ENCODE results near the gene RAB30.
A peak's percentile ranks its signal among the peaks of the same experiment; 100 is the strongest.

Gene RAB30

DNA sequence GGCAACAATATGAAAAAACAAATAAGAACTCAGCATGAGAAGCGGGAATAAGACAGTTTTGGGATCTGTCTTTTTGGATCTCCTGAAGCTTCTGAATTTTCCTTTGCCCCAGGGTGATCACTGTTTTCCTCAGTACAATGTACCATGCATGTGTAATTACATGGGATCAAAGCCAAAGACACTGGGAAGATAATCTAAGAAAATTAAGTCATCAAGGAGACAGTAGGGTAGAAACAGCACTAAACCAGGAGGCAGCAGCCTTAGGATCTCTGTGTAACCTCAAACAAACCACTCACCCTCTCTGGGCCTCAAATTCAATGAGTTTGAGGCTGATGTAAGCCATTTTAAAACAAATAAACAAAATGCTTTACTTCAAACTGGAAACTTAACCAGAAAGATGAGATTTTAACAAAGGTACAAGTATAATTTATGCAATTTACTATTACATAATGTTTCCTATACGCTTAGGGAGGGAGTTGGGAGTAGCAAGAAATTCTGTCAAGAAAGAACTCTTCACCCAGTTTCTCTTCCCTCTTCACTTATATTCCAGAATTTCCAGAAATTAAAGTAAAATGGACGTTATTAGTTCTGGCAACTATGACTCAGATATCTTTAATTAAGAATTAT lies 77.0 kb downstream of the RAB30 start:
- TF ChIP-seq EZH2phosphoT487 (IDR thresholded peaks at IDR 0.05; ENCODE audit: low read depth), result no peak
- TF ChIP-seq, protein P1, sequence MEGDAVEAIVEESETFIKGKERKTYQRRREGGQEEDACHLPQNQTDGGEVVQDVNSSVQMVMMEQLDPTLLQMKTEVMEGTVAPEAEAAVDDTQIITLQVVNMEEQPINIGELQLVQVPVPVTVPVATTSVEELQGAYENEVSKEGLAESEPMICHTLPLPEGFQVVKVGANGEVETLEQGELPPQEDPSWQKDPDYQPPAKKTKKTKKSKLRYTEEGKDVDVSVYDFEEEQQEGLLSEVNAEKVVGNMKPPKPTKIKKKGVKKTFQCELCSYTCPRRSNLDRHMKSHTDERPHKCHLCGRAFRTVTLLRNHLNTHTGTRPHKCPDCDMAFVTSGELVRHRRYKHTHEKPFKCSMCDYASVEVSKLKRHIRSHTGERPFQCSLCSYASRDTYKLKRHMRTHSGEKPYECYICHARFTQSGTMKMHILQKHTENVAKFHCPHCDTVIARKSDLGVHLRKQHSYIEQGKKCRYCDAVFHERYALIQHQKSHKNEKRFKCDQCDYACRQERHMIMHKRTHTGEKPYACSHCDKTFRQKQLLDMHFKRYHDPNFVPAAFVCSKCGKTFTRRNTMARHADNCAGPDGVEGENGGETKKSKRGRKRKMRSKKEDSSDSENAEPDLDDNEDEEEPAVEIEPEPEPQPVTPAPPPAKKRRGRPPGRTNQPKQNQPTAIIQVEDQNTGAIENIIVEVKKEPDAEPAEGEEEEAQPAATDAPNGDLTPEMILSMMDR (IDR thresholded peaks at IDR 0.05; ENCODE audit: low read depth, low read length), result no peak
- H3K4me2 ChIP-seq (ENCODE audit: low read length), result peak overlapping the region; percentile 87
- H3K27me3 ChIP-seq (ENCODE audit: low read depth, low read length), result no peaks in the 10 kb centered on the region
- peak overlapping the region; percentile 68 for H3K4me3 ChIP-seq (ENCODE audit: low read length)
- H3K9me3 ChIP-seq (ENCODE audit: insufficient read depth, low read length), result no peaks in the 10 kb centered on the region
- H3K4me1 ChIP-seq (ENCODE audit: low read length), result peaks cover 96% of the 10 kb centered on the region
- H3K9ac ChIP-seq (ENCODE audit: low read length), result peak overlapping the region; percentile 84
- peaks cover 59% of the 10 kb centered on the region for H3K36me3 ChIP-seq (replicated peaks; ENCODE audit: low read depth, low read length)
- peaks cover 97% of the 10 kb centered on the region for H3K79me2 ChIP-seq (ENCODE audit: low read length)
- no peak overlapping the region for H2AFZ ChIP-seq (ENCODE audit: low read depth, low read length)
- peak overlapping the region; percentile 95 for H3K27ac ChIP-seq (ENCODE audit: low read length)
- H4K20me1 ChIP-seq (ENCODE audit: insufficient read depth, low read length), result peaks cover 22% of the 10 kb centered on the region; the same call in 1 of the 2 replicates

GRCh38 chr11:82992223-82992622 lies 79.5 kb downstream of the RAB30 start:
- Histone ChIP-seq H3K9me3 (ENCODE audit: insufficient read depth, low read length) (no peaks in the 10 kb centered on the region), H3K36me3 (replicated peaks; ENCODE audit: low read depth, low read length) (peaks cover 71% of the 10 kb centered on the region), H3K27ac (ENCODE audit: low read length) (peak overlapping the region; percentile 95; the same call in 1 of the 2 replicates), H3K9ac (ENCODE audit: low read length) (no peak overlapping the region), H2AFZ (ENCODE audit: low read depth, low read length) (no peak overlapping the region), H3K27me3 (ENCODE audit: low read depth, low read length) (no peaks in the 10 kb centered on the region), H3K4me1 (ENCODE audit: low read length) (peaks cover 79% of the 10 kb centered on the region), H3K4me2 (ENCODE audit: low read length) (no peak overlapping the region), H3K79me2 (ENCODE audit: low read length) (peaks cover 95% of the 10 kb centered on the region), H4K20me1 (ENCODE audit: insufficient read depth, low read length) (peaks cover 36% of the 10 kb centered on the region), H3K4me3 (ENCODE audit: low read length) (no peak overlapping the region)
- TF ChIP-seq EZH2phosphoT487 (IDR thresholded peaks at IDR 0.05; ENCODE audit: low read depth), result no peak
- TF ChIP-seq, protein P1 (IDR thresholded peaks at IDR 0.05; ENCODE audit: low read depth, low read length), result no peak

DNA sequence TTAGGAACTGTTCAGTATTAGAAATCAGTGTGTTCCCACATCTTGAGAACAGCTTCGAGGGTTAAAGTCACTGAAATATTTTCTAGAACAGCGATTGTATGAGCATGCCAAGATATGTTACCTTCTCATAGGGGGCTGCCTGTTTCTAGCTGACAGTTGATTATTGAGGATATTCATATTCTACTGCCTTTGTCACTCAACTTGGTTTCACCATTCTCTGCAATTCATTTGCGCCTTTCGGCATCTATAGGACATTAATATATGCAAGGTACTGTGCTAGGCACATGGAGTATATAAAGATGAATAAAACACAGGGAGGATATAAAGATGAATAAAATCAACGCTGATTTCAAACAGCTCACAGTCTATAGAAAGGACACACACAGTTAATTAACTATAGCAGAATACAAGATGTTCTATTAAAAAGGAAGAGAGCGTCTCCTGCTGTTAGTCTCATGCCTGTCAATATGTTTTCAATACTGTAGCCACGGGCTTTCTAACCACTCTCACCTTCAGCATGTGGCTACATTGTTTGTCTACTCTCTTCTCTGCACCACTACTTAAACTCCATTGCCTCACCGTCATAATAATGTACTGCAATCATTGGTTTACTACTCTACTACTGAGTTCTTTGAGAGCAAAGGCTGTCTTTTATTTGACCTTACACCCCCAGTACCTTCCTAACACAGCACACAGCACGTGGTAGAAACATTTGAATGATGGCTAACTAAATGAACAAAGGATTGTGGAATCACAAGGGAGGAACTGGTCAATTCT lies 81.9 kb downstream of the RAB30 start:
- Histone ChIP-seq H3K4me1 (ENCODE audit: low read length) (peaks cover 63% of the 10 kb centered on the region), H3K27ac (ENCODE audit: low read length) (peak overlapping the region; percentile 23; the same call in 1 of the 2 replicates), H3K36me3 (replicated peaks; ENCODE audit: low read depth, low read length) (peaks cover 81% of the 10 kb centered on the region), H3K9ac (ENCODE audit: low read length) (no peak overlapping the region; the same call in 1 of the 2 replicates), H4K20me1 (ENCODE audit: insufficient read depth, low read length) (peaks cover 42% of the 10 kb centered on the region), H3K4me2 (ENCODE audit: low read length) (no peak overlapping the region), H3K79me2 (ENCODE audit: low read length) (peaks cover 92% of the 10 kb centered on the region), H3K9me3 (ENCODE audit: insufficient read depth, low read length) (no peaks in the 10 kb centered on the region), H3K4me3 (ENCODE audit: low read length) (no peak overlapping the region), H2AFZ (ENCODE audit: low read depth, low read length) (no peak overlapping the region), H3K27me3 (ENCODE audit: low read depth, low read length) (no peaks in the 10 kb centered on the region)
- TF ChIP-seq, protein P1 (IDR thresholded peaks at IDR 0.05; ENCODE audit: low read depth, low read length), result peak; percentile 40
- TF ChIP-seq EZH2phosphoT487 (IDR thresholded peaks at IDR 0.05; ENCODE audit: low read depth), result no peak

DNA sequence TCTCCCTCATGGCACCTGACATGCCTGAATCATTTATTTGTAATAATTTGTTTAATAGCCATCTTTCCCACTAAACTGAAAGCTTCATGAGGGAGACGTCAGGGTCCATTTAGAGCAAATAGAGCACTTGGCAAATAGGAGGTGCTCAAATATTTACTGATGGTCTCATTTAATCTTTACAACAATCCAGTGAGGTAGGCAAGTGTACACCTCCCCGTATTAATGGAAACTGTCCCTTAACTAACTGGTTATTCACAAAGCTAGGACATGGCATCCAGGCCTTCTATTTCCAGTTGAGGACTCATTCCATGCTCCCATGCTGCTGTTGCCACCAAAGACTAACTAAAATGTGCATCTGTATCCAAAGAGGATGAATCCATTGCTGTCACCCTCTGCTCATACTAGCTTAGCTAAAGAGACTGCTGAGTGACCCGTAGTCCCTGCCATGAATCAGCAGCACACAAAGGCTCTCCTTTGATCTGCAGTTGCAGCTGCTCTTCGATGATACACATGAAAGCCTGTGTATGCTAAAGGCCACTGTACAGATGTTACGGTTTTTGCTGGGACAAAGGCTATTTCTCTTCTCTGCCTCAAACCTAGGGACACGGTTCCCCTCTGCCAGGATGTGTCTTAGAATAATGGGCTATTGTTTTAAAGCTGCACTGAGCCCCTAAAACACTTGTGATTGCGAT lies 82.6 kb downstream of the RAB30 start:
- H3K4me3 ChIP-seq (ENCODE audit: low read length), result no peak overlapping the region
- TF ChIP-seq, protein P1 (IDR thresholded peaks at IDR 0.05; ENCODE audit: low read depth, low read length), result no peak
- no peak for TF ChIP-seq EZH2phosphoT487 (IDR thresholded peaks at IDR 0.05; ENCODE audit: low read depth)
- no peak overlapping the region for H2AFZ ChIP-seq (ENCODE audit: low read depth, low read length)
- peaks cover 92% of the 10 kb centered on the region for H3K79me2 ChIP-seq (ENCODE audit: low read length)
- H3K4me2 ChIP-seq (ENCODE audit: low read length), result no peak overlapping the region
- peaks cover 46% of the 10 kb centered on the region for H4K20me1 ChIP-seq (ENCODE audit: insufficient read depth, low read length)
- H3K4me1 ChIP-seq (ENCODE audit: low read length), result peaks cover 56% of the 10 kb centered on the region
- peaks cover 81% of the 10 kb centered on the region for H3K36me3 ChIP-seq (replicated peaks; ENCODE audit: low read depth, low read length)
- no peaks in the 10 kb centered on the region for H3K27me3 ChIP-seq (ENCODE audit: low read depth, low read length)
- H3K27ac ChIP-seq (ENCODE audit: low read length), result peak overlapping the region; percentile 14; the same call in 1 of the 2 replicates
- no peaks in the 10 kb centered on the region for H3K9me3 ChIP-seq (ENCODE audit: insufficient read depth, low read length)
- H3K9ac ChIP-seq (ENCODE audit: low read length), result no peak overlapping the region
